SKM-1 treated with dmso at 0.1 percent for 144 hours (cell line): Measurements from ENCODE around the gene FAM181B.

Source experiments
- DNase-seq: peaks from one replicate; lab custom pipeline; 2025; ENCODE audit not compliant: unreplicated experiment; lab: John Stamatoyannopoulos, UW

Gene FAM181B

DNA sequence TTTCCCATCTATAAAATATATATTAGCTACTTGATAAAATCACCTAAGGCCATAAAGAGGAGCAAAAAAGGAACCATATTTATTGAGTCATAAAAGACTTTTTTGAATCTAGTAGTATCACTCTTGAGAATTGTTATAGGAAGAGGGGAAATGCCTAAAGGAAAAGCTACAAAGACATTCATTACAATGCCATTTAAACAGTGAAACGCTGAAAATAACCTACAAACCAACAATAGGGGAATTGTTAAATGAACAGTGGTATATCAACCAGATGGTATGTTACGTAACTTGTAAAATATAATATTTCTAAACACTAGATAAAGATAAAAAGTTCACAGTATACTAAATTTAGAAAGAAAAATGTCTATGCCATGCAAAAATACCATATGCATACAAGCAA lies 47.5 kb downstream of the FAM181B start:
- DNase-seq: no peak

DNA sequence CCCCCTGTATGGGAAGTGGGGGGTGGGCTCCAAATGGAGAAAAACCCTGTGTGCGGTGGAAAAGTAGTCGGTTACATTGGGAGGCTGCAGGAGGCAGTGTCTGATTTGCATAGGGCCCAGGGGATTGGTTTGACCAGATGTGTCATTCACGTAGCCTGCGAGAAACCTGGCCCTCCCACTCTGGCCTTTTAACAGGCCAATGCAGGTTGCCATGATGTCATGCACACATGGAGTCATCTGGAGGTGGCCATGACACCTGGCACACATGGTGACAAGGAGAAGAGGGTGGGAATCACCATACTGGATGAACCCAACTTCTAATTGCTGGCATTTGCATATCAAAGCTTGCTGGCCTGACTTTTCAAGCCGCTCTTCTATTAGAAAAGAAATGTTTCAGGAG lies 50.6 kb downstream of the FAM181B start:
- no peak for DNase-seq

DNA sequence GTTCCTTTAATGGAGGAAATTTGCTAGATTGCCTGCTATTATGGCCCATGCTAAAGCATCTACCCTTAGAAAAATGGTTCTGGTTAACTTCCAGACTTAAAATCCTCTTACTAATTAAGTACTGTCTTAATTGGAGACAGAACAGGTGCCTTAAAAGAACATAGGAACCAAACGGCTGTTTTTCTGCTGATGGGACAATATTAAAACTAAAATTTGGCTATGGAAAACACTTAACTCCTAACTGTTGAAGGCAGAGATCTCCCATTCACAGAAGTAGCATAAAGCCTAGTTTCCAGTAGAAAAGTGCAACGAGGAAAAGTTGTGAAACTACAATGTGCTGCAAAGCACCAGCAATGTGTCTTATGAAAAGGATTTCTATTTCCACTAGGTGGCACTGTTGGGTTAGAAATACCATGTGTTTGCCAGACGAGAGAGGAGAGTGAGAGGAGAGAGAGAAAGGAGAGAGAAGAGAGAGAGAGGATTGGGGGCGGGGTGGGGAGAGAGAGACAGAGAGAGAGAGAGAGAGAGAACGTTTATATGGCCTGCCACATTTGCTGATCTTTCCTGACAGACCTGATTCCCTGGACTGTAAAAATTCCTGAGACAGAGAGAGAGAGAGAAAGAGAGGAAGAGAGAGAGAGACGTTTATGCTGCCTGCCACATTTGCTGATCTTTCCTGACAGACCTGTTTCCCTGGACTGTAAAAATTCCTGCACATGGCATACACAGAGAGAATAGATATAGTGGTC lies 51.5 kb downstream of the FAM181B start:
- peak; percentile 66 for DNase-seq

DNA sequence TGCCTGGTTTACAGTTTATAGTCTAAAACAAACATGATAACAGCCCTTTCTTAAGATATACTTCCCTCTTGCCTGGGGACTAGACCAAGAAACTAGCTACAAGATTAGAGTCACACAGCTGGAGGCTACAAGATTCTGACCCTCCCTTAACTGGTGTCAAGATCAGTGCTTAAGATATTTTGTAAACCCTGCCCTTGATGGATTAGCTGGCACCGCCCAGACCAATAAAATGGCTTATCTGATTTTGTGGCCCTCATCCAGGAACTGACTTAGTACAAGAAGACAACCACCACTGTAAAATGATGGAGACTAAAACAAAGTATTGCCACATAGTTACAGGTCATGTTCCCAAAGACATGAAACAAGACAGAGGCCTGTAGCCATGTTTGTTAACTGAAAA lies 53.4 kb downstream of the FAM181B start:
- DNase-seq: no peak
